COLO668 (cell line): ENCODE data around the gene MTERF1.

ENCODE experiments used
- DNase-seq: peaks from one replicate; lab custom pipeline; 2025; ENCODE audit not compliant: unreplicated experiment; lab: John Stamatoyannopoulos, UW

The MTERF1 gene

DNA sequence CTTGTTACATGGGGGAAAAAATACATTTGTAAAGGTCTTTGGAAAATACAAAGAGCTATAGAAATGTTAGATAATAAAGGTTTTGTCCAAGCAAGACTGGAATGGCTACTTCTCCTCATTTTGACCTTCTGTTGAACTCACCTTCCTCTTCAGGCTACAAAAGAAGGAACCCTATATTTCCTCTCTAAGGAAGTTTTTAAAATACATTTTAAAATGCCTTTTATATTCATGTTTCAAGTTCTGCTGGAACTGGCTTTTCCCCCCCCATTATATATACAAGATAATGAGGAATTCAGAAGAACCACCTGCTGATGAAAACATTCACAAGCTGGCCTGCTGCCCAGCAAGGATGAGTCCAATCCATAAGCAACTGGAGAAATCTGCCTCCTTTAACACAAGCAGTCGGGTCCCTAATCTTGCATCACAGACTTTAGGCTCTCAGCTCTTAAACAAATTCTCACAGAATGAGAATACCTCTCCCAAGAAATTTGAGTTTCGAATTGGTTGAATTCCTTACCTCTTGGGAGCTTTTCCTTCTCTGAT is 44.6 kb downstream of the MTERF1 start:
- DNase-seq = no peak

DNA sequence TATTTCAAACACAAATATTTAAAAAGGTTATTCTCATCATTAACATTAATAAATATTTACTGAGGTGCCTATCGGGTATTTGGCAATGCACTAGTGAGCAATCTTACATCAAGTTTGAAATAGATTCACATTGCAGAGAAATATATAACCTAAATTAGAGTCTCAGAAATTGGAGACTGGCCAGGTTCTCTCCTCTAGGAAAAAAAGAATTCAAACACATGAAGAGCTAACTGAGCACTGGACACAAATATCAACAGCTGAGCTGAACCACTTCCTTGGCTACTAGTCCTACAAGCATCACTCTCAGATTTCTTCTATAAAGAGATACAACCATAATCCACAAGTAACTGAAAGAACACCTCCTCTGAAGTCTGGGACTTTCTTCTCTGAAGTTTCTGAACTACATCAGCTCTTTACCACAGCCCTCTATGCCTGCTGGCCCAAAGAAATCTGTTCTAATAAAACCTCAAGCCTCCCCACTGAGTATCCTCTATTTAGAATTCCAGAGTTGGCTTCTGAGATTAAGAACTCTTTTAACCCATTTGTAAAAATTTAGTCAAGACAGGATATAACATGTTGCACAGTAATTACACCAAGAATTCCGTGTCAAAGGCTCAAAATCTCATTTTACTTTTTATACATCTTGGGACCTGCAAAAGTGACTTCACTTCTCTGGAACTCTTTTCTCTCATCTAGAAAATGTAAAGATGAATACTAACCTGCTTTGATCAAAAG is 45.2 kb downstream of the MTERF1 start:
- no peak for DNase-seq

GRCh38 chr7:91832493-91833045 is 47.9 kb downstream of the MTERF1 start:
- DNase-seq = no peak

- no peak for DNase-seq
Measured at GRCh38 chr7:91827169-91827568, 53.3 kb downstream of the MTERF1 start.

DNA sequence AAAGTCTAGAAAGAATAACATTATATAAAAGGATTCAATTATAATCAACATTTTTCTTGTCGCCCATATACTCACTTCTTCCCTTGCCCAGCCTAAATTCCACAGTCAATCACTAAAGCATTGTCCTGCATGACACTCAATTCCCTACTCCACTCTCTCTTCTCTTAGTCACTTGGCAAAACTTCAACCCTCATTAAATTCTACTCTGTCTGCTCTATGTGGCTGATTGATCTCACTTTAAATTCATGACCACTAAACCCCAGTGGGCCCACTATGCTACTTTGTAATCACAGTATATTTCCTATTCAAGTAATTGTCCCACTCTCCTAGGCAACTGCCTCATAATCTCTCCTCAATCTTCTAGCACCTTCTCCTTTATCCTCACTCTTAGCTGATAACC is 54.1 kb downstream of the MTERF1 start:
- no peak for DNase-seq

GRCh38 chr7:91824201-91824600 is 56.3 kb downstream of the MTERF1 start:
- DNase-seq = peak; percentile 30
